HT-29 (cell line): ENCODE results near the gene NHSL1. TPM values are rescaled to one million over a fixed set of nuclear protein-coding genes. Genes with fewer than 3 reads are reported as not detected.
"Not testable (repeated sequence)": the region's sequence is repeated elsewhere in the genome, so short reads cannot be mapped to it uniquely, and the experiment has no call there.

Source experiments
- DNase-seq: peaks from one replicate; pipeline ENCODE4 v3.0.0-alpha.2; 2015; ENCODE audit warnings: low spot score
- total RNA-seq: library from RNA; depleted of rRNA; stranded (reverse); fragments of >200 nt; shearing (Covaris generic); gene quantifications from 2 replicates; pipeline ENCODE4 v1.2.3, GENCODE V29; 2014

NHSL1 gene
- total RNA-seq, 1 experiment from 2014 or later: 15.6 TPM

GRCh38 chr6:138427701-138428100 lies 71.6 kb downstream of the NHSL1 start:
- DNase-seq: no peak

GRCh38 chr6:138426500-138427123 lies 72.7 kb downstream of the NHSL1 start:
- DNase-seq: no peak

- not testable (repeated sequence) for DNase-seq
Measured at GRCh38 chr6:138425256-138425655, 74.0 kb downstream of the NHSL1 start.

GRCh38 chr6:138424004-138424904 lies 75.0 kb downstream of the NHSL1 start:
- DNase-seq: no peak

GRCh38 chr6:138422861-138423260 lies 76.4 kb downstream of the NHSL1 start:
- DNase-seq: no peak

GRCh38 chr6:138421608-138422007 lies 77.7 kb downstream of the NHSL1 start:
- no peak for DNase-seq

GRCh38 chr6:138421089-138421488 lies 78.2 kb downstream of the NHSL1 start:
- DNase-seq: no peak

GRCh38 chr6:138420356-138420755 lies 78.9 kb downstream of the NHSL1 start:
- no peak for DNase-seq

- DNase-seq: no peak
Measured at GRCh38 chr6:138419766-138420165, 79.5 kb downstream of the NHSL1 start.

- no peak for DNase-seq
Measured at GRCh38 chr6:138418118-138418742, 81.1 kb downstream of the NHSL1 start.

- DNase-seq: no peak
Measured at GRCh38 chr6:138417493-138418117, 81.7 kb downstream of the NHSL1 start.

- no peak for DNase-seq
Measured at GRCh38 chr6:138416206-138416605, 83.1 kb downstream of the NHSL1 start.

GRCh38 chr6:138415125-138415524 lies 84.2 kb downstream of the NHSL1 start:
- no peak for DNase-seq

GRCh38 chr6:138410972-138411880 lies 88.1 kb downstream of the NHSL1 start:
- DNase-seq: no peak

- no peak for DNase-seq
Measured at GRCh38 chr6:138410048-138410735, 89.1 kb downstream of the NHSL1 start.

- peak; percentile 79 for DNase-seq
Measured at GRCh38 chr6:138406443-138406842, 92.9 kb downstream of the NHSL1 start.

GRCh38 chr6:138405816-138406413 lies 93.4 kb downstream of the NHSL1 start:
- DNase-seq: no peak

GRCh38 chr6:138404666-138405337 lies 94.5 kb downstream of the NHSL1 start:
- peak; percentile 42 for DNase-seq
